ENCODE results near the gene GALNTL6. TPM values are rescaled to one million over a fixed set of nuclear protein-coding genes. Genes with fewer than 3 reads are reported as not detected.

GALNTL6 gene
- total RNA-seq, 4 donors from 2014 or later = 0.30 to 1.3 (median 0.60) TPM

GRCh38 chr4:172177382-172177781 is 364.2 kb downstream of the GALNTL6 start:
- intact Hi-C loops (cut with DNase I; ENCODE audit: low total_unique reads) = no loop called here
- TF ChIP-seq POLR2A (IDR thresholded peaks at IDR 0.05) = no peak
- TF ChIP-seq, protein P1, sequence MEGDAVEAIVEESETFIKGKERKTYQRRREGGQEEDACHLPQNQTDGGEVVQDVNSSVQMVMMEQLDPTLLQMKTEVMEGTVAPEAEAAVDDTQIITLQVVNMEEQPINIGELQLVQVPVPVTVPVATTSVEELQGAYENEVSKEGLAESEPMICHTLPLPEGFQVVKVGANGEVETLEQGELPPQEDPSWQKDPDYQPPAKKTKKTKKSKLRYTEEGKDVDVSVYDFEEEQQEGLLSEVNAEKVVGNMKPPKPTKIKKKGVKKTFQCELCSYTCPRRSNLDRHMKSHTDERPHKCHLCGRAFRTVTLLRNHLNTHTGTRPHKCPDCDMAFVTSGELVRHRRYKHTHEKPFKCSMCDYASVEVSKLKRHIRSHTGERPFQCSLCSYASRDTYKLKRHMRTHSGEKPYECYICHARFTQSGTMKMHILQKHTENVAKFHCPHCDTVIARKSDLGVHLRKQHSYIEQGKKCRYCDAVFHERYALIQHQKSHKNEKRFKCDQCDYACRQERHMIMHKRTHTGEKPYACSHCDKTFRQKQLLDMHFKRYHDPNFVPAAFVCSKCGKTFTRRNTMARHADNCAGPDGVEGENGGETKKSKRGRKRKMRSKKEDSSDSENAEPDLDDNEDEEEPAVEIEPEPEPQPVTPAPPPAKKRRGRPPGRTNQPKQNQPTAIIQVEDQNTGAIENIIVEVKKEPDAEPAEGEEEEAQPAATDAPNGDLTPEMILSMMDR (IDR thresholded peaks at IDR 0.05) = no peak
- H3K4me3 ChIP-seq (ENCODE audit: low read depth, poor library complexity, severe bottlenecking) = no peak overlapping the region
- no peak for DNase-seq (ENCODE audit: low spot score in 2 of 2)

GRCh38 chr4:172188248-172188988 is 375.2 kb downstream of the GALNTL6 start:
- DNase-seq (ENCODE audit: low spot score in 2 of 2) = no peak
- H3K4me3 ChIP-seq (ENCODE audit: low read depth, poor library complexity, severe bottlenecking) = no peak overlapping the region
- WGBS, 2 donors = 64 to 67% methylated on average over 6 of the region's 6 CpGs
- intact Hi-C loops (cut with DNase I; ENCODE audit: low total_unique reads) = no loop called here
- no peak for TF ChIP-seq POLR2A (IDR thresholded peaks at IDR 0.05)
- TF ChIP-seq, protein P1 (IDR thresholded peaks at IDR 0.05) = no peak

- TF ChIP-seq, protein P1 (IDR thresholded peaks at IDR 0.05) = no peak
- no peak for TF ChIP-seq POLR2A (IDR thresholded peaks at IDR 0.05)
- intact Hi-C loops (cut with DNase I; ENCODE audit: low total_unique reads) = no loop called here
- no peak overlapping the region for H3K4me3 ChIP-seq (ENCODE audit: low read depth, poor library complexity, severe bottlenecking)
- DNase-seq (ENCODE audit: low spot score in 2 of 2) = no peak
Observed at GRCh38 chr4:172202480-172203076, 389.4 kb downstream of the GALNTL6 start.

DNA sequence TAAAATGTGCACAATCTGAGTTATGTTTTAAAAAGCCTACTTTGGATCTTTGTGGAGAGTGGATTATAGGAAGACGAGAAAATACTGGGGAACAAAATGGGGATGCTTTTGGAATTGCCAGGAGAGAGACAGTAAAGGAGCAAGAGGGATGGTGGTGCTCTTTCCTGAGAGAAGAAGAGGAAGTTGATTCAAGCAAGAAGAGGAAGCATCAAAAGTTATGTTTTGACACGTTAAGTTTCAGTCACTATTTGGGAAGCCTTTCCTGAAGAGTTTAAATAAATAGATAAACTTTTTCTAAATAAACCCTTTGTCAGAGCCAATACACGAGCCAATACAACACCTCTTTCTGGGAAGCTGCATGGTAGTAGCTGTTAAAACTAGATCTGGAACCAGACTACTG is 394.1 kb downstream of the GALNTL6 start:
- no peak for TF ChIP-seq POLR2A (IDR thresholded peaks at IDR 0.05)
- TF ChIP-seq, protein P1 (IDR thresholded peaks at IDR 0.05) = no peak
- no peak overlapping the region for H3K4me3 ChIP-seq (ENCODE audit: low read depth, poor library complexity, severe bottlenecking)
- DNase-seq (ENCODE audit: low spot score in 2 of 2) = no peak
- WGBS, 2 donors = 66 to 67% methylated on average over 3 of the region's 3 CpGs
- intact Hi-C loops (cut with DNase I; ENCODE audit: low total_unique reads) = no loop called here

GRCh38 chr4:172207886-172208285 is 394.7 kb downstream of the GALNTL6 start:
- no peak for TF ChIP-seq POLR2A (IDR thresholded peaks at IDR 0.05)
- TF ChIP-seq, protein P1 (IDR thresholded peaks at IDR 0.05) = no peak
- WGBS, 2 donors = 47 to 50% methylated on average over 3 of the region's 3 CpGs
- intact Hi-C loops (cut with DNase I; ENCODE audit: low total_unique reads) = no loop called here

More at GRCh38 chr4:172207886-172208285, 394.7 kb downstream of the GALNTL6 start:
- no peak for DNase-seq (ENCODE audit: low spot score in 2 of 2)
- no peak overlapping the region for H3K4me3 ChIP-seq (ENCODE audit: low read depth, poor library complexity, severe bottlenecking)

Data from lower leg skin (tissue), 4 donors.